Renal pelvis (tissue), 4 donors: ENCODE measurements around the gene CCL27. TPM values are rescaled to one million over a fixed set of nuclear protein-coding genes. Genes with fewer than 3 reads are reported as not detected.
A peak's percentile ranks its signal among the peaks of the same experiment; 100 is the strongest.
"Not testable (repeated sequence)": the region's sequence is repeated elsewhere in the genome, so short reads cannot be mapped to it uniquely, and the experiment has no call there.

Experiments
- DNase-seq: peaks from one replicate; pipeline ENCODE4 v3.0.0-alpha.2; 2013
- polyA plus RNA-seq, 3 donors: library from polyadenylated mRNA; unstranded; fragments of 120-200 nt; gene quantifications; one replicate each; pipeline ENCODE4 v1.2.1, GENCODE V29; 2013; ENCODE audit not compliant: insufficient read length in 3 of 3

The CCL27 gene
- polyA plus RNA-seq, 3 donors: 0.37 to 0.95 (median 0.95) TPM

- DNase-seq: peak; percentile 77
Observed at GRCh38 chr9:34651876-34652601, 10.4 kb downstream of the CCL27 start, which contains the start of gene IL11RA. TSS of gene IL11RA (plus strand) at chr9:34652185. CDS start at chr9:34655218, 3,033 bp downstream.

GRCh38 chr9:34651321-34651720, 11.1 kb downstream of the CCL27 start:
- DNase-seq: no peak

- no peak for DNase-seq
Observed at GRCh38 chr9:34650816-34651215, 11.6 kb downstream of the CCL27 start.

- DNase-seq: no peak
Observed at GRCh38 chr9:34648673-34649072, 13.8 kb downstream of the CCL27 start.

- DNase-seq: no peak
Observed at GRCh38 chr9:34647651-34648050, 14.8 kb downstream of the CCL27 start.

- DNase-seq: no peak
Observed at GRCh38 chr9:34647084-34647403, 15.4 kb downstream of the CCL27 start.

- peak; percentile 92 for DNase-seq
Observed at GRCh38 chr9:34646211-34647083, 16.0 kb downstream of the CCL27 start, which contains the start of gene GALT. TSS of gene GALT (plus strand) at chr9:34646675. CDS start at chr9:34646705, 30 bp downstream.

- DNase-seq: no peak
Observed at GRCh38 chr9:34644766-34645314, 17.6 kb downstream of the CCL27 start.

GRCh38 chr9:34642679-34643078, 19.8 kb downstream of the CCL27 start:
- DNase-seq: no peak

GRCh38 chr9:34639322-34639721, 23.1 kb downstream of the CCL27 start:
- DNase-seq: not testable (repeated sequence)

- no peak for DNase-seq
Observed at GRCh38 chr9:34638138-34638445, 24.4 kb downstream of the CCL27 start.

- DNase-seq: peak; percentile 94
Observed at GRCh38 chr9:34637356-34638137, 24.9 kb downstream of the CCL27 start, which contains the start of gene SIGMAR1. TSS of gene SIGMAR1 (minus strand) at chr9:34637787. CDS start at chr9:34637697, 90 bp downstream.

- DNase-seq: no peak
Observed at GRCh38 chr9:34636791-34637355, 25.6 kb downstream of the CCL27 start.

- DNase-seq: no peak
Observed at GRCh38 chr9:34635556-34635955, 26.9 kb downstream of the CCL27 start.

GRCh38 chr9:34634551-34635248, 27.8 kb downstream of the CCL27 start:
- no peak for DNase-seq

- peak; percentile 54 for DNase-seq
Observed at GRCh38 chr9:34633851-34634550, 28.5 kb downstream of the CCL27 start.

- DNase-seq: no peak
Observed at GRCh38 chr9:34633166-34633565, 29.3 kb downstream of the CCL27 start.

- DNase-seq: no peak
Observed at GRCh38 chr9:34630402-34631154, 31.9 kb downstream of the CCL27 start.

GRCh38 chr9:34629491-34629808, 33.0 kb downstream of the CCL27 start:
- DNase-seq: no peak
